Dermis blood vessel endothelial cell (primary cell): Measurements from ENCODE around the gene CLIC5. TPM values are rescaled to one million over a fixed set of nuclear protein-coding genes. Genes with fewer than 3 reads are reported as not detected.

ENCODE experiments used
- DNase-seq: peaks from one replicate; pipeline ENCODE4 v3.0.0; 2010
- total RNA-seq: library from RNA; depleted of rRNA; stranded (reverse); fragments of >200 nt; gene quantifications from 2 replicates; pipeline ENCODE4 v1.2.3, GENCODE V29; 2014

The CLIC5 gene
- total RNA-seq = under 0.01 and 0.09 TPM in 2 replicates

DNA sequence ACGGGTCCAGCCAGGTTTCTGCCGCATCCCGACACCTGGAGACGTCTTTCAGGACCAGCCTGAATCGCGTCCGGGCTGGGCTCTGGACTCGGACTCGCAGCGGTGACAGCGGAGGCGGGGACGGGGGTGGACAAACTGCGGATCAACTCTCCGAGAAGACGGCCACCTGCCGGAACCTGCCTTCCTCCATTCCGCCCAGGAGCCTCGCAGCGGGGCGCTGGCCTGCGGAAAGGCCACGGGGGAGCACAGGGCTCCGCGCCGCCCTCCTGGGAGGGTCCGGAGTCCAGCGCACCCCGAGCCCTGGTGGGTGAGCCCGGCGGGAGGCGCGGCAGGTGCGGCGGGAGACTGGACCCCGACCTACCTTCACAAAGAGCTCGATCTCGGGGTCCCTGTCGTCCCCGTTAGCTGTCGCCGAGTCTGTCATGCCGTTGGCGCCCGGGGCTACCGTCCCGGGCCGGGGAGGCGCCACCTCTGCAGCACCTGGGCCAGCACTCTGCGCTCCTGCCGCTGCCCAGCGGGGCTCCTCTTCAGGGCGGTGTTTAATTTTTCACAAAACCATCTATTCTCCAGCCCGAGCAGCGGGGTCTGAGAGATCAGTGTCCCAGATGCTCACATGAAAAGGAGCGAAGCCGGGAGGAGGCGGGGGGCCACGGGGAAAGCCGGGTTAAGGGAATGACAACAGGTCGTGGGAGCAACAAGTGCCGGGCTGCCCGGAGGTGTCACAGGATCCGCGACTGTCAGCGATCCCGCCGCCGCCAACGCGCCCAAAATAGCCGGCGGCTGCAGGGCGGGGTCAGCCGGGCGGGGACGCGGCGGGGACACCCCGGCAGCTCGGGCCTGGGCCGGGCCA lies at the start of gene CLIC5:
TSS of gene CLIC5 (minus strand) at position 742 of the 850 bp plus-strand sequence. CDS start at position 424, 318 bp downstream.
- no peak for DNase-seq

DNA sequence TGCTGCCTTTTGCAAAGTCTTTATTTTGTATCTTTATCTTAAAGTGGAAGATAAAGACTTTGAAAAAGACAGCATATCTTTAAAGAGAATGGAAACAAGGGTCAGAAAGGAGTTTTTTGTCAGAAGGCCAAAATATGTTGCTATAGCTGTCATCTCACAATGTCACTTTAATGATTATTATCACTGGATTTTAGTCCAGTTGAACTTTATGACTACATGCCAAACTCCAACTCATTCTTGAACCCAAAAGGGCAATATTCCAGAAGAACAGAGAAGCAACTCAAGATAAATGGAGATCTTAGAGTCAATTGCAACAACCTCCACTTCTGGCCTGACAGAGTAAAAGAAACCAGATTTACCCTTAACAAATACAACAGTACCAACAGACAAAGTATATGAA lies 47.3 kb upstream of the CLIC5 start:
- no peak for DNase-seq

- DNase-seq = no peak
These were observed 46.7 kb upstream of the CLIC5 start for GRCh38 chr6:46062312-46062711.

- DNase-seq = no peak
These were observed 45.8 kb upstream of the CLIC5 start for GRCh38 chr6:46061497-46061896.

DNA sequence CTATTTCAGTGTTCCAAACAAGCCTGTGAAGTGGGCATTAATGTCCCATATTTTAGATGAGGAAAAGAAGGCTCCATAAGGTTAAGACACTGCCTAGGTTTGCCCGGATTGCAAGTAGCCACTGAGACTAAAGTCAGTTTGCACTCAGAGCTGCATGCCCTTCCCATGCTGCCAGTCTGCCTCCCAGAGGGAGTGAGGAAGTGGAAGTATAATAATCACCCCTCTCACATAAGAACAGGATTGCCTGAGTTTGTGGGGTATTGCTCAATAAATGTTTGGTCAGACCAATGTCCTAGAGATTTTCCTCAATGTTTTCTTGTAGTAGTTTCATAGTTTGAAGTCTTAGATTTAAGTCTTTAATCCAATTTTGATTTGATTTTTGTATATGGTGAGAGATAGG lies 43.9 kb upstream of the CLIC5 start:
- DNase-seq = no peak

DNA sequence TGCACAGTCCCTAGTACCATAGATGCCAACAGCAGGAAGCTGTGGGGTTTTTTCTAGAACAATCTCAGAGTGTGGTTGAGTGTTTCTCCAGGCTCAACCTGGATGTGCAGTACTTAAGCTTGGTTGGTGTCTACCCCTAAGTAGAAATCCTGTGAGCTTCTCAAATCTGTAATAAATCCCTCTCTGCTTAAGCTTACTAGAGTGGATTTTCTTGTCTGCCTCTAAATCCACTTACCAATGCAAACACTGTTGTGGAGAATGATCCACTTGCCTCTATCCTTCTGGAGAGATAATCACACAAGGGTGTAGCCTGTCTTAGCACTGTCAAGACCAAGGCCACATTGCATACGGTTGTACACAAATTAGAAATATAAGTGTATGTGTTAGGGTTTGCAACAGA lies 43.3 kb upstream of the CLIC5 start:
- DNase-seq = no peak

DNA sequence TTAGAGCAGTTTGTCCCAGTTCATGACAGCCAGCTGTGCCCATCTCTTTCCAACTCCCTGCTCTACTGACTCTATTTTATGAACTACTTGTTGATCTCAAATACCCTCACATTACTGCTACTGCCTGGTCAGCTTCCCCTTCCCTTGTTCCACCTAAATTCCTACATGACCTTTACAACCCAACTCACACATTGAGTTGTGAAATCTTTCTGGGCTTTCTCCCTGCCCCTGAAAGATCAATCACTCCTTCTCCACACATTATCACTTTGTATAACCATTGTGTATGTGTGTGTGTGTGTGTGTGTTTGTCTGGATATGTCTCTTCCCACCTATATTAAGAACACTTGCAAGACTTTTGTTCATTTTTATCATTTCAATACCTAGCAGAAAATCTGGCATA lies 42.1 kb upstream of the CLIC5 start:
- no peak for DNase-seq

- DNase-seq = no peak
These were observed 41.4 kb upstream of the CLIC5 start for GRCh38 chr6:46056906-46057529.

- no peak for DNase-seq
These were observed 38.9 kb upstream of the CLIC5 start for GRCh38 chr6:46054516-46054915.

- DNase-seq = peak; percentile 13
These were observed 37.6 kb upstream of the CLIC5 start for GRCh38 chr6:46053039-46053933.

GRCh38 chr6:46052479-46052878 lies 36.8 kb upstream of the CLIC5 start:
- DNase-seq = no peak

- DNase-seq = no peak
These were observed 36.3 kb upstream of the CLIC5 start for GRCh38 chr6:46051962-46052361.

- no peak for DNase-seq
These were observed 35.3 kb upstream of the CLIC5 start for GRCh38 chr6:46050845-46051405.

GRCh38 chr6:46048646-46049297 lies 33.1 kb upstream of the CLIC5 start:
- DNase-seq = no peak

- no peak for DNase-seq
These were observed 31.0 kb upstream of the CLIC5 start for GRCh38 chr6:46046558-46047174.

DNA sequence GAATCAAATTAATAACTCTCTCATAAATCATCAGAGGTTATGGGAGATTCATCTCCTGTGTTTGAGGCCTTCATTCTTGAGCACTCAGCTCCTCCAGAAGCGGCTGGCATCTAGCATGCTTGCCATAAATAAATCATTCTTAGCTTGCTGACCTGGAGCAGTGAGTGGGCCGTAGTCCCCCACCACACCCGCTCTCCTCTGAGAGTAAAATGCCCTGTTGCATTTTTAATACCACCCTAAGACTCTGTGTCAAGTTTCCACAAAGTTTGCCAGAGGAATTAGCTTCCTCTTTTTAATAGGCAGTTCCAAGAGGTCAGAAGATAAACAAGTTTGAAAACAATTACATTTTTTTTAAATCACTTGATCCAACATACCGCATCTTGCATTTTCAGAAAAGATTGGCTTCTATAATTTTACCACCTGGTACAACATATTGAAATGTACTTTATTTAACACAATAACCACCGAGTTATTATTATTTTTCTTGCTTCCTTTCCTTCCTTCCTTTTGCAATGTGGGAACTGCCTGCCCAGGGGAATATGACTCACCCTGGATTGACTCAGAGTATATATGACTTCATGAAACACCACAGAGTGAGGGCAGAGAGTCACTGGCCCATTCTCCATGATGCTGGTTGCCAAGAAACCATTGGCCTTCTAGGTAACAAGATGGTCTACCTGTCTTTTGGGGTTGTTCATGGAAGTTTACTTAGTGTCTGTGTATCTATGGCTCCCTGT lies 29.4 kb upstream of the CLIC5 start:
- DNase-seq = peak; percentile 94

DNA sequence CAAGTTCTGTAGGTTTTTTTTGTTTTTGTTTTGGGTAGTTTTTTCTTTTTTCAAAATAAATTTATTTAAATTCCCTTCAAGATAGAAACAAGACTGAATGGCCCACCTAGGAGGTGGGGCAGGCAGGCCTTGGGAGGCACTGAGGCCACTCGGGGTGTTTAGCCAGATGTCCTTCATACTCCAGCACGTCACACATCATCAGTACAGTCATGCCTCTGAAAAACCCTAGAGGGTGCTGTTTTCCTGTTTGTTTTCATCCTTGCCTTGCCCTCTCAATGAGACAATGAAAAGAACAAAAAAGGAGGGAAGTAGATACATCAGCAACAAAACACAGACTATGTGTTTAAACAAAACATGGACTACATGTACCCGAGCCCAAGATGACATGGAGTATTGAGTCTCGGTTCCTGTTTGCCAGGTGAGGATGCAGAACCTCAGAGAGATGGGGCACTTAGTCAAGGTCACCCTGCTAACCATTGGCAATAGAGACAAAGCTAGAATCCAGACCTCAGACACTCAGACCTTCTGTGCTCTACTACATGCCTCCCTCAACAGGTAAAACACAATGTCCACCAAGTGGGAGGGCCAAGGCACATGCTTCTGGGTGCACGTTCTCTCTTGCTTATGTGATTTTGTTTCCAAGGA lies 26.8 kb upstream of the CLIC5 start:
- peak; percentile 74 for DNase-seq

DNA sequence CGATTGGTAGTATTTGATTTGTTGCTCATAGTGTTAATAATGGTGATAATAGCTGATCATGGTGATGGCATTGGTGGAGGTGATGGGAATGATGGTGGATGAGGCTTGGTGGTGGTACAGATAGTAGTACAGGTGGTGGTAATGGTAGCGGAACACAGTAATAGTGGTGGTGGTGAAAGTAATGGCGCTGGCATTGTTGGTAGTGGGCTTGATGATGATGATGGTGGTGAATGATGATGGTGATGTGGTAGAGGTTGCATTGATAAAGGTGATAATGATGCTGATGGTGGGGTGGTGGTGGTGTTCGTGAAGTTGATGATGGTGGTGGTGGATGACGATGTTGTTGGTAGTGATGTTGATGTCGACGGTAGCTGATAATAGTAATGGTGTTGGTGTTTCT lies 24.6 kb upstream of the CLIC5 start:
- DNase-seq = no peak

DNA sequence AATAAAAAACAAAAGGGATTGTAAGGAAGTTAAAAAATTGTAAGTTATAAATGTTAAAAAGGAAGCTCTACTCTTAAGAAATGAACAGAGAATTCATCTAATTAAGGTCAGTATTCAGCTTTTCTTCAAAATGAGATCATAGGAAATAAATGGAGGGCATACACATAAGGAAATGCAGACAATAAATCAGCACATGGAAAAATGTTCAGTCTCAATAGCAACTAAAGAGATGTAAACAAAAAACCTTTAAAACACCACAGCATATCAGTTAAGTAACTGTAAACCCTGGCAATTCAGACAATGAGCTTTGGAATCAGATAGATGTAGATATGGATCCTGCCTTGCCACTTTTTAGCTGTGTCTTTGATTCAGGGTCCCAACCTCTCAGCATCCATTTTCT lies 24.0 kb upstream of the CLIC5 start:
- peak; percentile 42 for DNase-seq

DNA sequence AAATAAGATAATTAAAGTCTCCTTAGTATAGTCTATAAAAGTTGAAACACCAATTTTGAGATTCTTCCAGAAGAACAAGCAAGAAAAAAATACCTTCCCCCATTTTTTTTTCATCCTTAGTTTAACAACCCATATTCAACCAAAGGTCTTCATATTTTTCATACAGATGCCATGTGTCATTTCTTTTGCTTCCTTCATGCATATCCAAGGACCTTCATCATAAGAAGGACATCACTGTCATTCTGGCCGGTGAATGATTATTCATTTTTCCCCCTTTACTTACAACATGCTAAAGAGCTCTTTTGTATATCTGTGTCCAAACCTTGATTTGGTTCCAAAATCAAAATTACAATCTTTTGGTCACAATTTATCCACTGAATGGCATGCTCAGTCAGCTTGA lies 21.3 kb upstream of the CLIC5 start:
- DNase-seq = no peak

DNA sequence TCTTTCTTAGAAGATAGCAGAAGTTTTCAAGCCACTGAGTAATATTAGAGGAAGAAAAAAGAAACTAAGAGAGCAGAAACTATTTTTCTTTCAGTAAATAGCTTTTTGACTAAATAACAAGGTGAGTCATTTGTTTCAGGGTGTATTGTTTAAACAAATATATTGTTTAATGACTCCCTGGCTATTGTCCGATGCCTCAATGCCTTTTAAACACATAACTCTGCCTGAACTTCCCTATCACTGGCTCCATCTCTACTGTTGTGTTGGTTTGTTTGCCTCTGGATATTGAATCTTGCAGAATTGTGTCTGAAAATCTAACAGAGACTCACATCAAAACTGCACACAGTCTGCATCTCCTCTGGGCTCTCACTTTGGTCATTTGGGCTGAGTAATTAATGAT lies 19.6 kb upstream of the CLIC5 start:
- DNase-seq = peak; percentile 34
